Measurements from ENCODE around the gene RAD18.

GRCh38 chr3:8865697-8866096 lies 97.6 kb downstream of the RAD18 start:
- no peak for TF ChIP-seq EZH2 (IDR thresholded peaks at IDR 0.05)
- no peak for TF ChIP-seq POLR2AphosphoS5 (IDR thresholded peaks at IDR 0.05; ENCODE audit: borderline replicate concordance, low read depth, low read length)

All from SK-N-MC (cell line).